Stomach (tissue), 9 donors: ENCODE measurements around the gene TFEB. TPM values are rescaled to one million over a fixed set of nuclear protein-coding genes. Genes with fewer than 3 reads are reported as not detected.
A peak's percentile ranks its signal among the peaks of the same experiment; 100 is the strongest.

Source experiments
- DNase-seq, 2 donors: peaks; one replicate each; pipeline versions ENCODE4 v3.0.0 to v3.0.0-alpha.2; 2013 to 2019
- H3K27ac ChIP-seq, 5 donors: fragments of 200-600 bp in 4 of 5; sonication (generic) in 4 of 5; one replicate each; pipeline ENCODE4 v1.5.1; 2013 to 2019; ENCODE audit warnings: mild to moderate bottlenecking in 1 of 5, moderate library complexity in 1 of 5
- H3K27me3 ChIP-seq, 3 donors: fragments of 200-600 bp; sonication (generic); one replicate each; pipeline ENCODE4 v1.5.1; 2017 to 2019; ENCODE audit warnings: mixed run types in 1 of 3
- H3K36me3 ChIP-seq, 4 donors: fragments of 200-600 bp; sonication (generic); 1 replicate in 3 of 4; 2 replicates in 1 of 4; pipeline ENCODE4 v1.5.1; 2016 to 2019
- H3K4me1 ChIP-seq, 4 donors: fragments of 200-600 bp; sonication (generic); one replicate each; pipeline ENCODE4 v1.5.1; 2016 to 2019
- H3K4me3 ChIP-seq, 4 donors: fragments of 200-600 bp; sonication (generic) in 3 of 4; one replicate each; pipeline ENCODE4 v1.5.1; 2016 to 2019; ENCODE audit warnings: mild to moderate bottlenecking in 1 of 4
- H3K9me3 ChIP-seq, 4 donors: fragments of 200-600 bp; sonication (generic); one replicate each; pipeline ENCODE4 v1.5.1; 2016 to 2019
- CTCF ChIP-seq, 7 experiments: fragments of 450-650 bp in 4 of 7; fragments of 200-600 bp in 3 of 7; sonication (generic) in 3 of 7; IDR thresholded peaks; one replicate each; pipeline ENCODE4 v1.5.1; 2016 to 2019; ENCODE audit warnings: antibody characterized with exemption in 7 of 7, control low read depth in 2 of 7, mild to moderate bottlenecking in 1 of 7
- EP300 ChIP-seq: sonication (generic); formaldehyde crosslinking; IDR thresholded peaks from one replicate; pipeline ENCODE4 v1.6.1; 2017; ENCODE audit warnings: antibody characterized with exemption
- POLR2A ChIP-seq, 4 donors: fragments of 450-650 bp; IDR thresholded peaks; one replicate each; pipeline ENCODE4 v1.6.1; 2016; ENCODE audit warnings: antibody characterized with exemption in 4 of 4, control low read depth in 2 of 4, mild to moderate bottlenecking in 1 of 4, moderate library complexity in 1 of 4
- POLR2AphosphoS5 ChIP-seq, 3 donors: sonication (generic); formaldehyde crosslinking; IDR thresholded peaks; one replicate each; pipeline ENCODE4 v1.6.1; 2016; ENCODE audit warnings: antibody characterized with exemption in 3 of 3
- WGBS, 5 donors: extraction: QIAGEN DNeasy Blood & Tissue Kit in 3 of 5; methylation state at CpG; one replicate each; pipeline versions ENCODE4 v1.1.5 to v1.1.7; 2013 to 2018; 5-methylcytosine and 5-hydroxymethylcytosine counted together
- intact Hi-C: fragments of 100-400 bp; cut with DNase I; formaldehyde crosslinking; loops from one replicate; pipeline ENCODE4 v1.15.1; 2023; ENCODE audit warnings: low total_unique reads
- polyA plus RNA-seq, 3 donors: library from polyadenylated mRNA; stranded (reverse); fragments of 200-250 nt; gene quantifications; one replicate each; pipeline ENCODE4 v1.2.3, GENCODE V29; 2013
- total RNA-seq, 5 donors: library from RNA; depleted of rRNA; stranded (reverse); fragments of >200 nt; gene quantifications; one replicate each; pipeline versions ENCODE4 v1.1.0 to v1.2.3, GENCODE V29; 2014 to 2016
- donor health status: healthy with polysubstance abuse.
- donor health status: Bipolar disorder and iron deficiency.
- donor health status: healthy.

The TFEB gene
- total and polyA plus RNA-seq, 8 donors = 6.4 to 130 (median 13.5) TPM

GRCh38 chr6:41704028-41704427 lies 31.4 kb downstream of the TFEB start:
- Histone ChIP-seq H3K36me3 (peaks cover 4 to 10% (median 7%) of the 10 kb centered on the region in 4 donors), H3K4me3 (no peak overlapping the region), H3K9me3 (no peaks in the 10 kb centered on the region), H3K27ac (peak overlapping the region in 3 of 5 donors; percentile 69 to 84 (median 83)), H3K27me3 (no peaks in the 10 kb centered on the region), H3K4me1 (peaks cover 30 to 57% (median 53%) of the 10 kb centered on the region in 4 donors)
- 73 to 82% (median 81%) methylated on average over 7 of the region's 7 CpGs for WGBS, 5 donors
- TF ChIP-seq POLR2A (IDR thresholded peaks at IDR 0.05) (no peak), POLR2AphosphoS5 (IDR thresholded peaks at IDR 0.05) (no peak), EP300 (no peak), CTCF (IDR thresholded peaks at IDR 0.05) (no peak)
- intact Hi-C loops = no loop called here
- no peak for DNase-seq

GRCh38 chr6:41702771-41703494 lies 32.5 kb downstream of the TFEB start:
- no peaks in the 10 kb centered on the region for H3K9me3 ChIP-seq
- DNase-seq = no peak
- H3K36me3 ChIP-seq = peaks cover 6 to 12% (median 9%) of the 10 kb centered on the region in 4 donors
- intact Hi-C loops = no loop called here
- peaks cover 30 to 56% (median 45%) of the 10 kb centered on the region in 4 donors for H3K4me1 ChIP-seq
- H3K27ac ChIP-seq = no peak overlapping the region
- 79 to 93% (median 89%) methylated on average over 11 to 14 of the region's 14 CpGs for WGBS, 5 donors
- no peak overlapping the region for H3K4me3 ChIP-seq
- no peak for TF ChIP-seq EP300
- TF ChIP-seq POLR2A (IDR thresholded peaks at IDR 0.05) = no peak
- TF ChIP-seq CTCF (IDR thresholded peaks at IDR 0.05) = no peak
- no peak for TF ChIP-seq POLR2AphosphoS5 (IDR thresholded peaks at IDR 0.05)
- H3K27me3 ChIP-seq = no peaks in the 10 kb centered on the region

DNA sequence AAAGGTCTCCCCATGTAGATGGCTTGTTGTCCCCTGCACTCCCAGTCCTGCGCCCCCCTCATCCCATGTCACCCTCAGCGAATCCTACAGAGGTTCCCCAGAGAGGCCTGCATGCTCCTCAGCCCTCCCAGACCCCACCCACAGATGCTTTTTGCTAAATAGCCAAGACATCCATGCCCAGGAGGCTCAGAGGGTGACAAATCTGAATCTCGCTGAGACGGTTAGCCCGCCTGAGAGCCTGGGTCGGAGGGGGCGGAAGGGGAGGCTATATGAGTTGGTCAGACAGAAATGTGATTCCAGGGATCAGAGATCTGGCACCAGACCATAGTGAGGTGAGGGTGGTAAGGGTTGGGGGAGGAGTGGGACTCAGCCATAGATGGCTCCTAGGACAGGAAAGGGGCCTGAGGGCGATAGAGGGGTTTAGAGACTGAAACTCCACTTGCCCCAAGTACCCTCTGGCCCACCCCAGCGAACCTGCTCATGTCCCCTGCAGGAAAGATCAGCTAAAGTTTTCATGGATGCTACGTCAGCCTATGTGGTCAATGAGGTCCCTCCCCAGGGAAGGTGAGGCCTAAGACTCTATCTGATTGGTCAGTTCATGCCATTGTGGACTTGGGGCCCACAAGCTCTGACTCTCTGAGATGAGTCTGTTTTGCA lies 33.2 kb downstream of the TFEB start:
- DNase-seq = no peak
- H3K4me3 ChIP-seq = no peak overlapping the region
- intact Hi-C loops = no loop called here
- H3K27me3 ChIP-seq = no peaks in the 10 kb centered on the region
- peaks cover 30 to 49% (median 38%) of the 10 kb centered on the region in 4 donors for H3K4me1 ChIP-seq
- no peak overlapping the region for H3K27ac ChIP-seq
- peaks cover 6 to 12% (median 10%) of the 10 kb centered on the region in 4 donors for H3K36me3 ChIP-seq
- 93 to 98% (median 97%) methylated on average over 8 to 10 of the region's 10 CpGs for WGBS, 5 donors
- no peaks in the 10 kb centered on the region for H3K9me3 ChIP-seq
- TF ChIP-seq POLR2A (IDR thresholded peaks at IDR 0.05) (no peak), EP300 (no peak), POLR2AphosphoS5 (IDR thresholded peaks at IDR 0.05) (no peak), CTCF (IDR thresholded peaks at IDR 0.05) (no peak)

DNA sequence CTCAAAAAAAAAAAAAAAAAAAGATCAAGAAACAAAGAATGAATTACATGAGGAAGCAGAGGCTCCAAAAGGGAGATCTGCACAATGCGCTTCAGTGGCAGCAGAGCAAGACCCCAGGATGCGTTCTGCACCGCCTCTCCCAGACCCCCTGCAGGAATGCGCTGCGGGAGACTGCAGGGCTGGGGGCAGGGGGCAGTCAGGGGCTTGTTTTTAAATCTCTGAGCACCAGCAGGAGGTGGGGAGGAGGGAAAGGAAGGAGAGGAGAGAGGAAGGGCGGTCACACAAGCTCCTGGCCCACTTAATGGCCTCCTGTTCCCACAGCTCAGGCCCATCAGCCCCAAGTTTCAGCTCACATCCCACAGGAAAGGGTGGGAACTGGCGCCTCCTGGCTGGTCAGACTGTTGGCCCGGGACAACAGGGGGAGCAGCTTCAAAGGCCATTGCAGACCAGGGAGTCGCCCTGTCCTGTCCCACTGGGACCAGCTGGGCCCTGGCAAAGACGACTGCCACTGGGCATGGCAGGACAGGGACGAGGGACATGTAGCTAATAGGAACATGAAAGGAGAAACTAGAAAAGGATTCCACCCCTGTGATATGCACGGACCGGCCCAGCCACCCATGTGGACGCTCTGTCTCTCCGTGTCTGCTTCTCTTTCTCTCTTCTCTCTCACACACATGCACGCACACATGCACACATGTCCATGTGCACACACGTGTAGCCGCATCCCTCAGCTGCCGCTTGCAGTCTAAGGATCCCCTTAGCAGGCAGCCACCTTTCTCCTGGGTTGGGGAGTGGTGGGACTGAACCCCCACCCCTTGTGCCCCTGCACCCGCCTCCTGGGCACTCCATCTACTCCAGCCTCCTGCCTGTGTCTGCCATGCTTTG lies 34.7 kb downstream of the TFEB start:
- intact Hi-C loops = no loop called here
- Histone ChIP-seq H3K4me3 (no peak overlapping the region), H3K36me3 (peaks cover 6 to 12% (median 10%) of the 10 kb centered on the region in 4 donors), H3K27me3 (no peaks in the 10 kb centered on the region), H3K9me3 (no peaks in the 10 kb centered on the region), H3K27ac (no peak overlapping the region), H3K4me1 (peaks cover 20 to 34% (median 23%) of the 10 kb centered on the region in 4 donors)
- DNase-seq = no peak
- TF ChIP-seq POLR2A (IDR thresholded peaks at IDR 0.05) = no peak
- TF ChIP-seq EP300 = no peak
- no peak for TF ChIP-seq POLR2AphosphoS5 (IDR thresholded peaks at IDR 0.05)
- no peak for TF ChIP-seq CTCF (IDR thresholded peaks at IDR 0.05)
- 81 to 89% (median 88%) methylated on average over 19 to 20 of the region's 20 CpGs for WGBS, 5 donors
